Pancreas (tissue), 10 donors: Measurements from ENCODE around the gene THAP6. TPM values are rescaled to one million over a fixed set of nuclear protein-coding genes. Genes with fewer than 3 reads are reported as not detected.
"Not testable (repeated sequence)": the region's sequence is repeated elsewhere in the genome, so short reads cannot be mapped to it uniquely, and the experiment has no call there.

ENCODE experiments used
- ATAC-seq, 4 donors: fragments of 200-7000 bp; cut with Tn5 transposase; one replicate each; pipeline versions ENCODE4 v1.8.0 to v1.9.1; 2020; ENCODE audit warnings: mild to moderate bottlenecking in 4 of 4, moderate library complexity in 4 of 4
- DNase-seq, 6 donors: peaks; one replicate each; pipeline ENCODE4 v3.0.0-alpha.2; 2020
- FAIRE-seq: peaks from 2 replicates; lab custom pipeline; 2012; peaks lifted over from hg19 to GRCh38; lab: Jason Lieb, UNC
- H3K27ac ChIP-seq, 4 donors: fragments of 200-600 bp; sonication (generic); 1 replicate in 3 of 4; 2 replicates in 1 of 4; pipeline versions ENCODE4 v1.5.0 to v1.8.0; 2020
- H3K27me3 ChIP-seq, 4 donors: fragments of 200-600 bp; one replicate each; pipeline ENCODE4 v1.8.0; 2021
- H3K36me3 ChIP-seq, 3 donors: fragments of 200-600 bp; sonication (generic) in 1 of 3; one replicate each; pipeline versions ENCODE4 v1.5.0 to v1.8.0; 2020 to 2021
- H3K4me1 ChIP-seq, 3 donors: fragments of 200-600 bp; one replicate each; pipeline ENCODE4 v1.8.0; 2021
- H3K4me3 ChIP-seq, 4 donors: fragments of 200-600 bp; sonication (generic) in 2 of 4; one replicate each; pipeline versions ENCODE4 v1.5.0 to v1.8.0; 2020 to 2021
- H3K9me3 ChIP-seq, 4 donors: fragments of 200-600 bp; one replicate each; pipeline ENCODE4 v1.8.0; 2021
- CTCF ChIP-seq, 4 donors: fragments of 200-600 bp; sonication (generic) in 3 of 4; IDR thresholded peaks; one replicate each; pipeline versions ENCODE4 v1.5.0 to v1.8.0; 2021; ENCODE audit warnings: antibody characterized with exemption in 4 of 4
- WGBS, 2 donors: extraction: QIAGEN DNeasy Blood & Tissue Kit; methylation state at CpG; one replicate each; pipeline ENCODE4 v1.1.7; 2013; 5-methylcytosine and 5-hydroxymethylcytosine counted together
- intact Hi-C, 3 donors: fragments of 100-400 bp; cut with DNase I; formaldehyde crosslinking; loops; one replicate each; pipeline versions ENCODE4 v1.11.1 to v1.14.2; 2022
- polyA plus RNA-seq, 2 donors: library from polyadenylated mRNA; stranded (reverse); fragments of 200-250 nt; gene quantifications; one replicate each; pipeline ENCODE4 v1.2.3, GENCODE V29; 2013
- total RNA-seq, 6 donors: library from RNA; stranded (reverse); fragmentation: NEBNext Ultra II Directional in 4 of 6; extraction: Animal tissue kit (Norgen Biotek cat#: 25700) in 4 of 6; gene quantifications; one replicate each; pipeline versions ENCODE4 v1.2.1 to v1.2.4, GENCODE V29; 2021 to 2023
- donor health status: healthy with polysubstance abuse.
- donor health status: DM: no; HTN: no; CAD: no; lungs with moderate emphysema.
- donor health status: DM: no; HTN: no; CAD: no.
- donor health status: control.
- donor health status: control.
- donor health status: Bipolar disorder and iron deficiency.
- donor health status: DM: yes; HTN: yes; CAD: no.
- donor health status: DM: no; HTN: no; CAD: no.
- donor health status: DM: no; HTN: no; CAD: no.
- donor health status: DM: yes; HTN: yes; CAD: no.

Gene THAP6
- total and polyA plus RNA-seq, 8 donors: 3.6 to 11.5 (median 8.3) TPM

- Histone ChIP-seq H3K27me3 (no peaks in the 10 kb centered on the region), H3K4me1 (peaks cover 0 to 8% (median 3%) of the 10 kb centered on the region in 3 donors), H3K36me3 (peaks cover 0 to 6% (median 0%) of the 10 kb centered on the region in 3 donors), H3K27ac (no peak overlapping the region), H3K9me3 (no peaks in the 10 kb centered on the region), H3K4me3 (no peak overlapping the region)
- intact Hi-C loops: no loop called here
- ATAC-seq (no peak), DNase-seq (no peak), FAIRE-seq (no peak)
- 78 to 82% methylated on average over 5 of the region's 5 CpGs for WGBS, 2 donors
- TF ChIP-seq CTCF (IDR thresholded peaks at IDR 0.05): no peak
These were observed 17.1 kb upstream of the THAP6 start for GRCh38 chr4:75497133-75497532.

GRCh38 chr4:75498041-75498440, 16.2 kb upstream of the THAP6 start:
- no peaks in the 10 kb centered on the region for H3K27me3 ChIP-seq
- H3K4me3 ChIP-seq: no peak overlapping the region
- intact Hi-C loops: no loop called here
- 92 to 97% methylated on average over 2 of the region's 2 CpGs for WGBS, 2 donors
- no peak for TF ChIP-seq CTCF (IDR thresholded peaks at IDR 0.05)
- FAIRE-seq: no peak
- ATAC-seq: no peak
- no peak for DNase-seq
- peaks cover 0 to 6% (median 0%) of the 10 kb centered on the region in 3 donors for H3K36me3 ChIP-seq
- H3K4me1 ChIP-seq: peaks cover 0 to 8% (median 3%) of the 10 kb centered on the region in 3 donors
- no peaks in the 10 kb centered on the region for H3K9me3 ChIP-seq
- no peak overlapping the region for H3K27ac ChIP-seq

DNA sequence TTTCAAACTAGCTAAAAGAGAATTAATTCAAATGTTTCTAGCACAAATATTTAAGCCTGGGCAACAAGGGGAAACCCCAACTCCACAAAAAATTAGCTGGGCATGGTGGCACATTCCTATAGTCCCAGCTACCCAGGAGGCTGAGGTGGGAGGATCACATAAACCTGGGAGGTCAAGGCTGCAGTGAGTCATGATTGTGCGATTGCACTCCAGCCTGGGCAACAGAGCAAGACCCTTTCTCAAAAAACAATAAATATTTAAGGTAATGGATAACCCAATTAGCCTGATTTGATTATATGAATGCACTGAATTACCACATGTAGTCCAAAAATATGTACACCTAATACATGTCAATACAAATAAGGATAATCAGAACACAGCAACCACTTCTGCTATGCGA, 14.4 kb upstream of the THAP6 start:
- Histone ChIP-seq H3K4me1 (peaks cover 0 to 5% (median 3%) of the 10 kb centered on the region in 3 donors), H3K27ac (no peak overlapping the region), H3K9me3 (no peaks in the 10 kb centered on the region), H3K27me3 (no peaks in the 10 kb centered on the region), H3K4me3 (no peak overlapping the region), H3K36me3 (no peaks in the 10 kb centered on the region)
- ATAC-seq: no peak
- TF ChIP-seq CTCF (IDR thresholded peaks at IDR 0.05): no peak
- intact Hi-C loops: no loop called here
- no peak for FAIRE-seq
- DNase-seq: no peak
- WGBS, 2 donors: 98 to 100% methylated on average over 2 of the region's 2 CpGs

GRCh38 chr4:75502671-75503070, 11.6 kb upstream of the THAP6 start:
- Histone ChIP-seq H3K4me3 (no peak overlapping the region), H3K27ac (no peak overlapping the region), H3K9me3 (no peaks in the 10 kb centered on the region), H3K4me1 (no peaks in the 10 kb centered on the region), H3K27me3 (no peaks in the 10 kb centered on the region), H3K36me3 (peaks cover 0 to 5% (median 0%) of the 10 kb centered on the region in 3 donors)
- FAIRE-seq (no peak), DNase-seq (no peak), ATAC-seq (no peak)
- WGBS, 2 donors: 95 to 99% methylated on average over 2 of the region's 2 CpGs
- intact Hi-C loops: no loop called here
- TF ChIP-seq CTCF (IDR thresholded peaks at IDR 0.05): no peak

DNA sequence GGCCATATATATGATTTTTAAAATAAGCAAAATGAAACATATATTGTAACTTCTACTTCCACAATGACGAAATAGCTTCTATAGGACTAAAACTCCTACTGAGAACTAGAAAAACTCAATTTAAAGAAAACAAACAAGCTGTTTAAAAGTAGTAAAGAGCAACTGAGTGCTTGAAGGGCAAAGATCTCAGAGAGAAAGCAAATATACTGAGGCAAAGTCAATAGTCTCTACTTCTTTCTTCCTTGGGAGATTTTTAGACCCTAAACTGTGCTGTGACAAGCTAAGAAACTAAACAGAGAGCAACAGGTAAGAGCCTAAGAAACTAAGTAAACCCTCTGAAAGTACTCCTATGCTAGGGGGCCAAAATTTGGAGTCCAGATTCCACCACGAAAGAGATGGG, 8.6 kb upstream of the THAP6 start:
- 90 to 91% methylated on average over 2 of the region's 2 CpGs for WGBS, 2 donors
- intact Hi-C loops: no loop called here
- DNase-seq (no peak), ATAC-seq (no peak), FAIRE-seq (no peak)
- Histone ChIP-seq H3K9me3 (no peaks in the 10 kb centered on the region), H3K27ac (no peak overlapping the region), H3K4me3 (no peak overlapping the region), H3K4me1 (peaks cover 0 to 7% (median 5%) of the 10 kb centered on the region in 3 donors), H3K36me3 (peaks cover 0 to 5% (median 0%) of the 10 kb centered on the region in 3 donors), H3K27me3 (no peaks in the 10 kb centered on the region)
- no peak for TF ChIP-seq CTCF (IDR thresholded peaks at IDR 0.05)

DNA sequence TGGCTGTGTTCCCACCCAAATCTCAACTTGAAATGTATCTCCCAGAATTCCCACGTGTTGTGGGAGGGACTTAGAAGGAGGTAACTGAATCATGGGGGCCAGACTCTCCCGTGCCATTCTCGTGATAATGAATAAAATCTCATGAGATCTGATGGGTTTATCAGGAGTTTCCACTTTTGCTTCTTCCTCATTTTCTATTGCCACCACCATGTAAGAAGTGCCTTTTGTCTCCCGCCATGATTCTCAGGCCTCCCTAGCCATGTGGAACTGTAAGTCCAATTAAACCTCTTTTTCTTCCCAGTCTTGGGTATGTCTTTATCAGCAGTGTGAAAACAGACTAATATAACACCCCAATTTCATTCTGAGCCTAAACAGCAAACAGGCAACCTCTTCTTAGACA, 4.7 kb upstream of the THAP6 start:
- H3K36me3 ChIP-seq, DNase-seq, intact Hi-C loops, FAIRE-seq, H3K27me3 ChIP-seq, H3K4me3 ChIP-seq, H3K9me3 ChIP-seq, ATAC-seq, H3K27ac ChIP-seq: not testable (repeated sequence)
- WGBS, 2 donors: 61 to 64% methylated on average over 4 of the region's 4 CpGs
- peaks cover 8 to 28% (median 27%) of the 10 kb centered on the region in 3 donors for H3K4me1 ChIP-seq
